Stimulated activated naive CD8-positive, alpha-beta T cell treated with anti-CD3 and anti-CD28 coated beads, Interleukin-15, Interleukin-2, amounts not matched to agents 100 ng/mL and 50 ng/mL, for 24 hours (primary cell): Measurements from ENCODE around the gene TXNRD2.

ENCODE experiments used
- H3K27ac Mint-ChIP-seq: one replicate; pipeline ENCODE4 v1.8.0; 2021; ENCODE audit warnings: mild to moderate bottlenecking, mixed read lengths
- H3K27me3 Mint-ChIP-seq: one replicate; pipeline ENCODE4 v1.8.0; 2021; ENCODE audit warnings: mixed read lengths
- H3K36me3 Mint-ChIP-seq: one replicate; pipeline ENCODE4 v1.8.0; 2021; ENCODE audit warnings: low read depth, mixed read lengths
- H3K4me1 Mint-ChIP-seq: one replicate; pipeline ENCODE4 v1.8.0; 2021; ENCODE audit warnings: low read depth, mixed read lengths
- H3K4me3 Mint-ChIP-seq: one replicate; pipeline ENCODE4 v1.8.0; 2021; ENCODE audit warnings: mild to moderate bottlenecking, mixed read lengths
- H3K9me3 Mint-ChIP-seq: one replicate; pipeline ENCODE4 v1.8.0; 2021; ENCODE audit warnings: mixed read lengths

The TXNRD2 gene

GRCh38 chr22:19983741-19984140 is 42.1 kb upstream of the TXNRD2 start:
- Mint-ChIP-seq H3K4me3 (no peak overlapping the region), H3K9me3 (no peaks in the 10 kb centered on the region), H3K27me3 (no peaks in the 10 kb centered on the region), H3K4me1 (no peaks in the 10 kb centered on the region), H3K36me3 (no peaks in the 10 kb centered on the region), H3K27ac (no peak overlapping the region)

DNA sequence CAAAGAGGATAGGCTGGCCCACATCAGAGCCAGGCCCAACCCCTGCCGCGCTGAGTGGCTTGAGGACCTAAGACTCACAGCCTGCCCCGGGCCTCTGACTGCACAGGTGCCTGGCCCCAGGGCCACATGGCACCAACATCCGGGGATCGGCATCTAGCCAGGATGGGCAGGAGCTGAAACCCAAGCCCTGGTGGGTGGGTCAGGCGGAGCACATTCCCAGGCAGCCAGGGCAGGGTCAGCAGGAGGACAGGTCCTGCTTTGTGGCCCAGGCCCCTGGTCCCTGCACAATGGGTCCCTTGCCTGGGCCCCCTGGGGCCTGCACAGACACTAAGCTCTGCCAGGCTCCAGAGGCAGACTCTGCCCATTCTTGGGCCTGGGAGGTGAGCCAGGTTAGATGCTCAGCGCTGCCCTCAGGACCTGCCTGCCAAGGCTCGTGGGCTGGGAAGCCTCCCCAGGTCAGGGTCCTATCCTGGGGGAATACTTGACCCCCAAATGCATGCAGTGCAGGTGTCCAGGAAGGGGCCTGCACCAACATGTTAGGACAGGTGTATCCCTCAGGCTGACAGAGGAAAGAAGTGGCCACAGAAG is 41.5 kb upstream of the TXNRD2 start:
- no peaks in the 10 kb centered on the region for H3K9me3 Mint-ChIP-seq
- H3K4me1 Mint-ChIP-seq = no peaks in the 10 kb centered on the region
- H3K27ac Mint-ChIP-seq = no peak overlapping the region

GRCh38 chr22:19981961-19982920 is 40.6 kb upstream of the TXNRD2 start:
- Mint-ChIP-seq H3K27me3 (no peaks in the 10 kb centered on the region), H3K27ac (no peak overlapping the region), H3K9me3 (no peaks in the 10 kb centered on the region), H3K36me3 (no peaks in the 10 kb centered on the region), H3K4me1 (no peaks in the 10 kb centered on the region), H3K4me3 (no peak overlapping the region)

More for the DNA sequence above, 41.5 kb upstream of the TXNRD2 start:
- no peak overlapping the region for H3K4me3 Mint-ChIP-seq
- H3K27me3 Mint-ChIP-seq = no peaks in the 10 kb centered on the region
- H3K36me3 Mint-ChIP-seq = no peaks in the 10 kb centered on the region

- no peak overlapping the region for H3K27ac Mint-ChIP-seq
- H3K36me3 Mint-ChIP-seq = no peaks in the 10 kb centered on the region
- no peak overlapping the region for H3K4me3 Mint-ChIP-seq
- no peaks in the 10 kb centered on the region for H3K9me3 Mint-ChIP-seq
- no peaks in the 10 kb centered on the region for H3K4me1 Mint-ChIP-seq
- H3K27me3 Mint-ChIP-seq = no peaks in the 10 kb centered on the region
These were observed 39.7 kb upstream of the TXNRD2 start for GRCh38 chr22:19981171-19981960.

- H3K4me1 Mint-ChIP-seq = no peaks in the 10 kb centered on the region
These were observed 39.1 kb upstream of the TXNRD2 start for GRCh38 chr22:19980766-19981165.

GRCh38 chr22:19979712-19980493 is 38.3 kb upstream of the TXNRD2 start:
- Mint-ChIP-seq H3K9me3 (no peaks in the 10 kb centered on the region), H3K27ac (no peak overlapping the region), H3K36me3 (no peaks in the 10 kb centered on the region)

More at GRCh38 chr22:19980766-19981165, 39.1 kb upstream of the TXNRD2 start:
- Mint-ChIP-seq H3K9me3 (no peaks in the 10 kb centered on the region), H3K27ac (no peak overlapping the region), H3K36me3 (no peaks in the 10 kb centered on the region), H3K27me3 (no peaks in the 10 kb centered on the region), H3K4me3 (no peak overlapping the region)

DNA sequence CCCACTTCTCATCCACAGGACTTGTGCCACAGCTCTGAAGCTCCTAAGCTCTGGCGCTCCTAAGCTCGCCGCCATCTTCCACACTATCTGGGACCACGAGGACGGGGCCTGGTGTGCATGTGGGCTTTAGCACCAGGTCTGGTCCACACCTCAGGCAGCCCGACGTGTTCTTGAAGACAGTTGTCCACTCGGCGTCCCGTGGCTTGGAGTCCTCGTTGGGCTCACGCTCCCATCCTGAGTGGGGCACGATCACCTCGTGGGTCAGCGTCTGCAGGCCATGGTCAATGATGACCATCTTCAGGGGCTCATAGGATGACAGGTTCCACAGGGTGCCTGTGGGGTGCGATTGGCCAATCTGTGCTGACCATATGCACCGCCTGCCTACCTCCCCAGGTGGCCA is 37.1 kb upstream of the TXNRD2 start:
- H3K27ac Mint-ChIP-seq = no peak overlapping the region
- no peaks in the 10 kb centered on the region for H3K36me3 Mint-ChIP-seq
- no peaks in the 10 kb centered on the region for H3K9me3 Mint-ChIP-seq
- H3K4me1 Mint-ChIP-seq = peaks cover 8% of the 10 kb centered on the region
- H3K4me3 Mint-ChIP-seq = no peak overlapping the region
- H3K27me3 Mint-ChIP-seq = no peaks in the 10 kb centered on the region

More at GRCh38 chr22:19979712-19980493, 38.3 kb upstream of the TXNRD2 start:
- H3K4me3 Mint-ChIP-seq = no peak overlapping the region
- H3K4me1 Mint-ChIP-seq = peaks cover 6% of the 10 kb centered on the region
- H3K27me3 Mint-ChIP-seq = no peaks in the 10 kb centered on the region

- no peaks in the 10 kb centered on the region for H3K9me3 Mint-ChIP-seq
- H3K27ac Mint-ChIP-seq = no peak overlapping the region
- H3K4me3 Mint-ChIP-seq = no peak overlapping the region
- no peaks in the 10 kb centered on the region for H3K27me3 Mint-ChIP-seq
- H3K36me3 Mint-ChIP-seq = no peaks in the 10 kb centered on the region
- peaks cover 8% of the 10 kb centered on the region for H3K4me1 Mint-ChIP-seq
These were observed 36.0 kb upstream of the TXNRD2 start for GRCh38 chr22:19977296-19978243.

GRCh38 chr22:19976671-19977070 is 35.1 kb upstream of the TXNRD2 start:
- no peaks in the 10 kb centered on the region for H3K9me3 Mint-ChIP-seq
- no peaks in the 10 kb centered on the region for H3K36me3 Mint-ChIP-seq
- no peaks in the 10 kb centered on the region for H3K27me3 Mint-ChIP-seq
- H3K4me3 Mint-ChIP-seq = no peak overlapping the region
- H3K4me1 Mint-ChIP-seq = peaks cover 8% of the 10 kb centered on the region
- H3K27ac Mint-ChIP-seq = no peak overlapping the region

DNA sequence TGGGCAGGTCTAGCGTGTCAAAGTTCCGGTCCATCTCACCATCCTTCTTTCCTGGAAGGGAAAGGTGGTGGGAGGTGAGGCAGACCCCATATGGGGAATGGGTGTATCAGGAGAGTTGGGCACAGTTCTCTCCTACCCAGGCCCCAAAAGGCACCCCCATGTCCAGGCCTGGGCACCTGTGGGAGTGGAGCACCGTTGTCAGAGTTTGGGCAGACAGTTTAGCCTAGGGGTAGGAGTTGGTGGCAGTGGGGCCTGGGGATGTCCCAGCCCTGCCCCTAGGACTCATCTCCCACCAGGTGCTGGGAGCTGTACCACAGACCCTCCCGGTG is 34.1 kb upstream of the TXNRD2 start:
- H3K4me1 Mint-ChIP-seq = peaks cover 12% of the 10 kb centered on the region

DNA sequence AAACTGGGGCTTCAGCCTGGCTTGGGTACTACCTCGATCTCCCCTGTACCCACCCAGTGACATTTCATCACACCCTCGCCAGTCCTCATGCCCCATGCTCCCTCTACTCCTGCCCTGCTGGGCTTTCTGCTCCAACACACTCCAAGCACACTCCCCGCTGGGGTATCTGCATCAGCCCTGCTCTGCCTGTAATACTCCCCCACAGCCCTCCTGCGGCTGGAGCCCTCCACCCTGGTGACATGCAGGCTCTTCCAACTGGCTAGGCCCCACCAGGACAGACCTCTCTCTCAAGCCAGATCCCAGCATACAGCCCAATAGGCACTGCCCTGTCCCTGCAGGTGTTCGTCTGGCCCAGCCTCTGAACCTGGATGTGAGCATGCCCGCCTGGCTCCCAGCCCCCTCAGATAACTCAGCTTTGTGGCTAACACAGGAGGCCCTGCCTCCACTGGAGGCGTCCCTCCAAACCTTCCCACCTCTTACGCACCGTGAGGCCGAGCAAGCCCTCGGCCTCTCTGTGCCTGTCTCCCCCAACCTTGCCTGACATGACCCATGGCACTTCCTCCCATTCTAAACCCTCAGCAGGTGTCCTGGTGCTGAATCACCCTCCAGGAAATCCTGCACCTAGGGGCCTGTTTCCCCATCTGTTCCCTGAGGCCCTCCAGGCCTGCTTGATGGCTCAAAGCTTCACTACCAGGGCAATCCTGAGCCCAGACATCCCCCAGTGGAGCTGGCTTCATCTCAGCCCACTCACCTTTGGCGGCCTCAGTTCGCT is 33.5 kb upstream of the TXNRD2 start:
- H3K4me1 Mint-ChIP-seq = peaks cover 14% of the 10 kb centered on the region
- H3K27ac Mint-ChIP-seq = peak overlapping the region; percentile 36
- no peaks in the 10 kb centered on the region for H3K36me3 Mint-ChIP-seq
- H3K27me3 Mint-ChIP-seq = no peaks in the 10 kb centered on the region
- no peaks in the 10 kb centered on the region for H3K9me3 Mint-ChIP-seq
- H3K4me3 Mint-ChIP-seq = no peak overlapping the region

More for the DNA sequence above, 34.1 kb upstream of the TXNRD2 start:
- Mint-ChIP-seq H3K27ac (peak overlapping the region; percentile 36), H3K36me3 (no peaks in the 10 kb centered on the region), H3K27me3 (no peaks in the 10 kb centered on the region), H3K4me3 (no peak overlapping the region), H3K9me3 (no peaks in the 10 kb centered on the region)

- no peaks in the 10 kb centered on the region for H3K36me3 Mint-ChIP-seq
- H3K9me3 Mint-ChIP-seq = no peaks in the 10 kb centered on the region
- H3K4me1 Mint-ChIP-seq = peaks cover 14% of the 10 kb centered on the region
- no peak overlapping the region for H3K4me3 Mint-ChIP-seq
- no peak overlapping the region for H3K27ac Mint-ChIP-seq
- H3K27me3 Mint-ChIP-seq = no peaks in the 10 kb centered on the region
These were observed 32.7 kb upstream of the TXNRD2 start for GRCh38 chr22:19974268-19974861.
